Neural cell (in vitro differentiated cells): Measurements from ENCODE around the gene CAMK2N2.

Experiments
- CTCF ChIP-seq: fragments of 450-650 bp; IDR thresholded peaks from 2 replicates; pipeline ENCODE4 v1.5.1; 2014; ENCODE audit warnings: antibody characterized with exemption, mild to moderate bottlenecking, moderate library complexity; ENCODE audit not compliant: poor library complexity, severe bottlenecking
- EP300 ChIP-seq: fragments of 450-650 bp; conservative IDR thresholded peaks from 2 replicates; pipeline ENCODE4 v1.6.1; 2014; ENCODE audit warnings: antibody characterized with exemption, mild to moderate bottlenecking, moderate library complexity; ENCODE audit not compliant: poor library complexity, severe bottlenecking
- EZH2 ChIP-seq: fragments of 200-600, 300-800 bp; shearing (Covaris generic), sonication (generic); IDR thresholded peaks from 2 replicates; pipeline ENCODE4 v1.6.1; 2014; ENCODE audit warnings: antibody characterized with exemption, low read length, borderline replicate concordance, mild to moderate bottlenecking; ENCODE audit not compliant: insufficient read depth, poor library complexity, severe bottlenecking
- MXI1 ChIP-seq: fragments of 450-650 bp; conservative IDR thresholded peaks from 2 replicates; pipeline ENCODE4 v1.6.1; 2014; ENCODE audit warnings: antibody characterized with exemption, mild to moderate bottlenecking; ENCODE audit not compliant: poor library complexity, severe bottlenecking
- RAD21 ChIP-seq: fragments of 450-650 bp; conservative IDR thresholded peaks from 2 replicates; pipeline ENCODE4 v1.6.1; 2014; ENCODE audit warnings: antibody characterized with exemption, mild to moderate bottlenecking, moderate library complexity
- REST ChIP-seq: IDR thresholded peaks from 2 replicates; pipeline ENCODE4 v1.6.1; 2012; ENCODE audit warnings: borderline replicate concordance

- TF ChIP-seq CTCF (no peak), EZH2 (no peak), EP300 (no peak), REST (no peak), MXI1 (no peak), RAD21 (no peak)
These were observed 26.5 kb downstream of the CAMK2N2 start for GRCh38 chr3:184234671-184235380.
